Uterus (tissue), 4 donors: ENCODE results near the gene FIBIN. TPM values are rescaled to one million over a fixed set of nuclear protein-coding genes. Genes with fewer than 3 reads are reported as not detected.

ENCODE experiments used
- DNase-seq, 2 donors: peaks; one replicate each; pipeline ENCODE4 v3.0.0-alpha.2; 2019 to 2020
- H3K27ac ChIP-seq, 2 donors: fragments of 200-600 bp; sonication (generic); 1 replicate in 1 of 2; 2 replicates in 1 of 2; pipeline ENCODE4 v1.5.1; 2016 to 2018
- H3K27me3 ChIP-seq, 2 donors: fragments of 200-600 bp; sonication (generic); one replicate each; pipeline ENCODE4 v1.5.1; 2018 to 2019; ENCODE audit warnings: control low read depth in 1 of 2
- H3K36me3 ChIP-seq, 2 donors: fragments of 200-600 bp; sonication (generic); one replicate each; pipeline ENCODE4 v1.5.1; 2019; ENCODE audit warnings: control low read depth in 1 of 2
- H3K4me1 ChIP-seq, 2 donors: fragments of 200-600 bp; sonication (generic); one replicate each; pipeline ENCODE4 v1.5.1; 2018 to 2019; ENCODE audit warnings: control low read depth in 1 of 2
- H3K4me3 ChIP-seq, 2 donors: fragments of 200-600 bp; sonication (generic); 1 replicate in 1 of 2; 2 replicates in 1 of 2; pipeline ENCODE4 v1.5.1; 2018 to 2019; ENCODE audit warnings: mild to moderate bottlenecking in 1 of 2
- H3K9me3 ChIP-seq, 2 donors: fragments of 200-600 bp; sonication (generic); one replicate each; pipeline ENCODE4 v1.5.1; 2019; ENCODE audit warnings: control low read depth in 1 of 2
- CTCF ChIP-seq, 4 experiments: fragments of 200-600 bp in 2 of 4; fragments of 450-650 bp in 2 of 4; sonication (generic) in 2 of 4; IDR thresholded peaks; one replicate each; pipeline ENCODE4 v1.5.1; 2016 to 2019; ENCODE audit warnings: antibody characterized with exemption in 4 of 4, mild to moderate bottlenecking in 2 of 4, moderate library complexity in 1 of 4
- POLR2A ChIP-seq, 2 donors: fragments of 450-650 bp; IDR thresholded peaks; one replicate each; pipeline ENCODE4 v1.6.1; 2016; ENCODE audit warnings: antibody characterized with exemption in 2 of 2, mild to moderate bottlenecking in 1 of 2, moderate library complexity in 1 of 2
- intact Hi-C: fragments of 100-400 bp; cut with DNase I; formaldehyde crosslinking; loops from one replicate; pipeline ENCODE4 v1.15.1; 2023; ENCODE audit warnings: low total_unique reads
- total RNA-seq, 4 donors: library from RNA; depleted of rRNA in 3 of 4; stranded (reverse); fragments of >200 nt in 3 of 4; gene quantifications; one replicate each; pipeline versions ENCODE4 v1.1.0 to v1.2.4, GENCODE V29; 2014 to 2023
- donor health status: DM: yes; HTN: yes; CAD: no.

Gene FIBIN
- total RNA-seq, 4 donors from 2014 or later: 6.8 to 40.3 (median 14.6) TPM

GRCh38 chr11:26947904-26948639, 45.8 kb upstream of the FIBIN start:
- Histone ChIP-seq H3K4me3 (no peak overlapping the region), H3K9me3 (no peaks in the 10 kb centered on the region), H3K27me3 (no peaks in the 10 kb centered on the region), H3K4me1 (peaks cover 0 to 9% of the 10 kb centered on the region in 2 donors), H3K36me3 (no peaks in the 10 kb centered on the region), H3K27ac (peak overlapping the region in 1 of 2 donors; percentile 61)
- TF ChIP-seq POLR2A (IDR thresholded peaks at IDR 0.05) (no peak), CTCF (IDR thresholded peaks at IDR 0.05) (no peak)
- intact Hi-C loops: no loop called here
- DNase-seq: no peak

GRCh38 chr11:26948881-26949280, 45.0 kb upstream of the FIBIN start:
- H3K27me3 ChIP-seq: no peaks in the 10 kb centered on the region
- peaks cover 0 to 9% of the 10 kb centered on the region in 2 donors for H3K4me1 ChIP-seq
- no peaks in the 10 kb centered on the region for H3K9me3 ChIP-seq
- DNase-seq: no peak
- H3K27ac ChIP-seq: peak overlapping the region in 1 of 2 donors; percentile 20
- H3K36me3 ChIP-seq: no peaks in the 10 kb centered on the region
- H3K4me3 ChIP-seq: no peak overlapping the region
- TF ChIP-seq CTCF (IDR thresholded peaks at IDR 0.05): no peak
- TF ChIP-seq POLR2A (IDR thresholded peaks at IDR 0.05): no peak
- intact Hi-C loops: no loop called here

DNA sequence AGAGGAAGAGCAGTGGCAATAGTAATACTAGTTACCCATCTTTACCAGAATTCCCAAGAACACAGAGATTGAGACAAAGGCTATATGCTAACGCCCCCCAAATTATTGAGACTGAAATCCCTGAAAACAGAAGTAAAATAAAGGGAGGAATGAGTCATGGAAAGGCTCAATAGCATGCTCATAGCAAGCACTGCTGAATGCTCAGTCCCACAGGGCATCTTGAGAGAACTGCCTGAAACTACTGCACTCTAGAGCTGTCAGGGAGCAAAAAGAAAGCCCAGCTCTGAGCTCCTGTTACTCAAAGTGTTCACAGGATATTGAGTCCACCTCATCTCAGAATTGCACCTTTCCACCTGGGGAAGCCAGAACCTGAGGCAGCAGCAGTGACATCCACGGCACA, 44.1 kb upstream of the FIBIN start:
- peaks cover 0 to 9% of the 10 kb centered on the region in 2 donors for H3K4me1 ChIP-seq
- H3K36me3 ChIP-seq: no peaks in the 10 kb centered on the region
- H3K9me3 ChIP-seq: no peaks in the 10 kb centered on the region
- H3K27me3 ChIP-seq: no peaks in the 10 kb centered on the region
- intact Hi-C loops: no loop called here
- TF ChIP-seq CTCF (IDR thresholded peaks at IDR 0.05) (no peak), POLR2A (IDR thresholded peaks at IDR 0.05) (no peak)
- no peak overlapping the region for H3K4me3 ChIP-seq
- no peak for DNase-seq
- no peak overlapping the region for H3K27ac ChIP-seq

GRCh38 chr11:26950260-26950719, 43.6 kb upstream of the FIBIN start:
- Histone ChIP-seq H3K4me1 (peaks cover 0 to 9% of the 10 kb centered on the region in 2 donors), H3K4me3 (no peak overlapping the region), H3K36me3 (no peaks in the 10 kb centered on the region), H3K27me3 (no peaks in the 10 kb centered on the region), H3K9me3 (no peaks in the 10 kb centered on the region), H3K27ac (no peak overlapping the region)
- intact Hi-C loops: no loop called here
- DNase-seq: no peak
- TF ChIP-seq CTCF (IDR thresholded peaks at IDR 0.05) (no peak), POLR2A (IDR thresholded peaks at IDR 0.05) (no peak)

- H3K36me3 ChIP-seq: no peaks in the 10 kb centered on the region
- no peaks in the 10 kb centered on the region for H3K27me3 ChIP-seq
- intact Hi-C loops: no loop called here
- peak overlapping the region; percentile 27 to 42 for H3K27ac ChIP-seq
- no peaks in the 10 kb centered on the region for H3K9me3 ChIP-seq
- TF ChIP-seq CTCF (IDR thresholded peaks at IDR 0.05): no peak
- TF ChIP-seq POLR2A (IDR thresholded peaks at IDR 0.05): no peak
- peak; percentile 24 to 31 for DNase-seq
- H3K4me3 ChIP-seq: no peak overlapping the region
- peaks cover 0 to 9% of the 10 kb centered on the region in 2 donors for H3K4me1 ChIP-seq
Observed at GRCh38 chr11:26951809-26952515, 42.0 kb upstream of the FIBIN start.
